ENCODE data around the gene GRIFIN. TPM values are rescaled to one million over a fixed set of nuclear protein-coding genes. Genes with fewer than 3 reads are reported as not detected.

The GRIFIN gene
- total and polyA plus RNA-seq, 4 donors: not detected

DNA sequence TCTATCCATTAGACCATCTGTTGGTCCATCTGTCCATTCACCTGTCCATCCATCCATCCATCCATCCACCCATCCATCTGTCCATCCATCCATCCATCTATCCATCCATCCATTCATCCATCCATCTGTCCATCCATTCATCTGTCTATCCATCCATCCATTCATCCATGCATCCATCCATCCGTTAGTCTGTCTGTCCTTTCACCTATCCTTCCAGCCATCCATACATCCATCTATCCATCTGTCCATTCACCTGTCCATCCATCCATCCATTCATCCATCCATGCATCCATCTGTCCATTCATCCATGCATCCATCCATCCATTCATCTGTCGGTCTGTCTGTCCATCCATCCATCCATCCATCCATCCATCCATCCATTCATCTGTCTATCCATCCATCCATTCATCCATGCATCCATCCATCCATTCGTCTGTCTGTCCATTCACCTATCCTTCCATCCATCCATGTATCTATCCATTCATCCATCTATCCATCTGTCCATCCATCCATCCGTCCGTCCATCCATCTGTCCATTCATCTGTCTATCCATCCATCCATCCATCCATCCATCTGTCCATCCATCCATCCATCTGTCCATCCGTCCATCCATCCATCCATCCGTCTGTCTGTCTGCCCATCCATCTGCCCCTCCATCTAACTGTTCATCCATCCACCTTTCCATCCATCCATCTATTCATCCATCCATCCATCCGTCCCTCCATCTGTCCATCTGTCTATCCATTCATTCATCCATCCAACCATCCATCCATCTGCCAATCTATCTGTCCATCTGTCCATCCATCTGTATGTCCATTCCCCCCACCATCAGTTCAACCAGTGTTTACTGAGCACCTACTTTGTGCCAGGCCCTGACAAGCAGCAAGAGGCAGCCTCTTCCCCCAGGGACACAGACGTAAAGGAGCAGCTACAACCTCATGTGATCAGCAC lies 38.5 kb upstream of the GRIFIN start:
- H3K9me3 ChIP-seq (ENCODE audit: control insufficient read depth in 4 of 4, insufficient read depth in 3 of 4, low read length in 3 of 4): no peaks in the 10 kb centered on the region
- DNase-seq (no peak), ATAC-seq (ENCODE audit: insufficient read depth, low FRiP score) (no peak)
- peaks cover 0 to 45% (median 26%) of the 10 kb centered on the region in 5 donors for H3K4me1 ChIP-seq (ENCODE audit: control insufficient read depth in 5 of 5, insufficient read depth in 5 of 5, low read length in 5 of 5)
- H3K27me3 ChIP-seq (ENCODE audit: control insufficient read depth in 3 of 3, insufficient read depth in 3 of 3, low read length in 2 of 3): no peaks in the 10 kb centered on the region
- H3K36me3 ChIP-seq (ENCODE audit: control insufficient read depth in 4 of 4, insufficient read depth in 4 of 4, low read length in 4 of 4): no peaks in the 10 kb centered on the region
- no peak overlapping the region for H3K9ac ChIP-seq (ENCODE audit: insufficient read depth in 1 of 2, low read length in 2 of 2)
- 79 to 98% methylated on average over 9 of the region's 9 CpGs for WGBS, 2 donors
- no peak overlapping the region for H3K4me3 ChIP-seq
- H3K27ac ChIP-seq (ENCODE audit: low read depth in 1 of 2, low read length in 1 of 2): no peak overlapping the region
- TF ChIP-seq, protein P1, sequence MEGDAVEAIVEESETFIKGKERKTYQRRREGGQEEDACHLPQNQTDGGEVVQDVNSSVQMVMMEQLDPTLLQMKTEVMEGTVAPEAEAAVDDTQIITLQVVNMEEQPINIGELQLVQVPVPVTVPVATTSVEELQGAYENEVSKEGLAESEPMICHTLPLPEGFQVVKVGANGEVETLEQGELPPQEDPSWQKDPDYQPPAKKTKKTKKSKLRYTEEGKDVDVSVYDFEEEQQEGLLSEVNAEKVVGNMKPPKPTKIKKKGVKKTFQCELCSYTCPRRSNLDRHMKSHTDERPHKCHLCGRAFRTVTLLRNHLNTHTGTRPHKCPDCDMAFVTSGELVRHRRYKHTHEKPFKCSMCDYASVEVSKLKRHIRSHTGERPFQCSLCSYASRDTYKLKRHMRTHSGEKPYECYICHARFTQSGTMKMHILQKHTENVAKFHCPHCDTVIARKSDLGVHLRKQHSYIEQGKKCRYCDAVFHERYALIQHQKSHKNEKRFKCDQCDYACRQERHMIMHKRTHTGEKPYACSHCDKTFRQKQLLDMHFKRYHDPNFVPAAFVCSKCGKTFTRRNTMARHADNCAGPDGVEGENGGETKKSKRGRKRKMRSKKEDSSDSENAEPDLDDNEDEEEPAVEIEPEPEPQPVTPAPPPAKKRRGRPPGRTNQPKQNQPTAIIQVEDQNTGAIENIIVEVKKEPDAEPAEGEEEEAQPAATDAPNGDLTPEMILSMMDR (IDR thresholded peaks at IDR 0.05; ENCODE audit: control extremely low read depth, extremely low read depth): no peak

DNA sequence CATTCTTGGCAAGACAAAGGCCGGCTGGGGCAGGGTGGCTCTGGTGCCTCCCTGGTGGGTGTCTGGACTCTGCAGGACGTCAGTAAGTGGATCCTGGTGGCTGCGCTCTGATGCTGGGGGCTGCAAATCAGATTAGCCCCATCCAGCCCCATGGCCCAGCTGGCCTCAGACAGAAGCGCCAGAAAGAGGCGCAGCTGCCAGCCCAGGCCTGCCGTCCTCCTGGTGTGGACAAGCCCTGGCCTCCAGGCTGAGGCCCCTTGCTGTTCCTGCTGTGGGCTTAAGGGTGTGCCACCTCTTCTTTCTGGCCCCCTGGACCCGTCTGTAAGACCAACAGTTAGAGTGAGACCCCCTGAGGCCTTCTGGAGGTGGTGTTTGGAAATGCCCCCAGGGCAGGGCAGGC lies 37.5 kb upstream of the GRIFIN start:
- Histone ChIP-seq H3K4me1 (ENCODE audit: control insufficient read depth in 5 of 5, insufficient read depth in 5 of 5, low read length in 5 of 5) (peaks cover 0 to 44% (median 24%) of the 10 kb centered on the region in 5 donors), H3K4me3 (no peak overlapping the region), H3K36me3 (ENCODE audit: control insufficient read depth in 4 of 4, insufficient read depth in 4 of 4, low read length in 4 of 4) (no peaks in the 10 kb centered on the region), H3K9ac (ENCODE audit: insufficient read depth in 1 of 2, low read length in 2 of 2) (no peak overlapping the region), H3K9me3 (ENCODE audit: control insufficient read depth in 4 of 4, insufficient read depth in 3 of 4, low read length in 3 of 4) (no peaks in the 10 kb centered on the region), H3K27ac (ENCODE audit: low read depth in 1 of 2, low read length in 1 of 2) (no peak overlapping the region), H3K27me3 (ENCODE audit: control insufficient read depth in 3 of 3, insufficient read depth in 3 of 3, low read length in 2 of 3) (no peaks in the 10 kb centered on the region)
- no peak for ATAC-seq (ENCODE audit: insufficient read depth, low FRiP score)
- WGBS, 2 donors: 88 to 94% methylated on average over 7 of the region's 7 CpGs
- DNase-seq: no peak
- TF ChIP-seq, protein P1 (IDR thresholded peaks at IDR 0.05; ENCODE audit: control extremely low read depth, extremely low read depth): no peak

DNA sequence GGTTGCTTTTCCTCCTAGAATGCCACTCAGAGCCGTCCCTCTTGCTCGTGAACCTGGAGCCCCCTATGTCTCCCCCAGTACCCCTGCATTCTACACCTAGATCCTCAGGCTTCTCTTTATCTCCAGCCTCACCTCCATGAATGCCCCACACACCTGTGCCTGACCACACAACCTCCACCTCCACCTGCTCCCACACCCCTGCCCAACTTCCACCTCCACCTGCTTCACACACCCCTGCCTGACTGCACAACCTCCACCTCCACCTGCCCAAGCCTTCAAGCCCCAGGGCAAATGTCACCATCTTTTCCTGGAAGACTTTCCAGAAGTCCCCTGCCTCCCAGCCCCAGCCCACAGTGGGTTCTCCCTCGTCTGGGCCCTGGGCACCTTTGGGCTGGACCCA lies 36.5 kb upstream of the GRIFIN start:
- no peak for ATAC-seq (ENCODE audit: insufficient read depth, low FRiP score)
- Histone ChIP-seq H3K4me1 (ENCODE audit: control insufficient read depth in 5 of 5, insufficient read depth in 5 of 5, low read length in 5 of 5) (peaks cover 0 to 35% (median 27%) of the 10 kb centered on the region in 5 donors), H3K9ac (ENCODE audit: insufficient read depth in 1 of 2, low read length in 2 of 2) (no peak overlapping the region), H3K4me3 (no peak overlapping the region), H3K27me3 (ENCODE audit: control insufficient read depth in 3 of 3, insufficient read depth in 3 of 3, low read length in 2 of 3) (no peaks in the 10 kb centered on the region), H3K27ac (ENCODE audit: low read depth in 1 of 2, low read length in 1 of 2) (no peak overlapping the region), H3K36me3 (ENCODE audit: control insufficient read depth in 4 of 4, insufficient read depth in 4 of 4, low read length in 4 of 4) (no peaks in the 10 kb centered on the region), H3K9me3 (ENCODE audit: control insufficient read depth in 4 of 4, insufficient read depth in 3 of 4, low read length in 3 of 4) (no peaks in the 10 kb centered on the region)
- TF ChIP-seq, protein P1 (IDR thresholded peaks at IDR 0.05; ENCODE audit: control extremely low read depth, extremely low read depth): no peak
- no peak for DNase-seq
- WGBS, 2 donors: 79 to 89% methylated on average over 3 of the region's 3 CpGs
